HG03103 (cell line): ENCODE measurements around the gene CRYGA.
"Not testable (repeated sequence)": the region's sequence is repeated elsewhere in the genome, so short reads cannot be mapped to it uniquely, and the experiment has no call there.

Experiments
- ATAC-seq: cut with Tn5 transposase; IDR thresholded peaks from one replicate; pipeline ENCODE4 v1.9.1; 2021; ENCODE audit warnings: low read depth; ENCODE audit not compliant: unreplicated experiment

Gene CRYGA

DNA sequence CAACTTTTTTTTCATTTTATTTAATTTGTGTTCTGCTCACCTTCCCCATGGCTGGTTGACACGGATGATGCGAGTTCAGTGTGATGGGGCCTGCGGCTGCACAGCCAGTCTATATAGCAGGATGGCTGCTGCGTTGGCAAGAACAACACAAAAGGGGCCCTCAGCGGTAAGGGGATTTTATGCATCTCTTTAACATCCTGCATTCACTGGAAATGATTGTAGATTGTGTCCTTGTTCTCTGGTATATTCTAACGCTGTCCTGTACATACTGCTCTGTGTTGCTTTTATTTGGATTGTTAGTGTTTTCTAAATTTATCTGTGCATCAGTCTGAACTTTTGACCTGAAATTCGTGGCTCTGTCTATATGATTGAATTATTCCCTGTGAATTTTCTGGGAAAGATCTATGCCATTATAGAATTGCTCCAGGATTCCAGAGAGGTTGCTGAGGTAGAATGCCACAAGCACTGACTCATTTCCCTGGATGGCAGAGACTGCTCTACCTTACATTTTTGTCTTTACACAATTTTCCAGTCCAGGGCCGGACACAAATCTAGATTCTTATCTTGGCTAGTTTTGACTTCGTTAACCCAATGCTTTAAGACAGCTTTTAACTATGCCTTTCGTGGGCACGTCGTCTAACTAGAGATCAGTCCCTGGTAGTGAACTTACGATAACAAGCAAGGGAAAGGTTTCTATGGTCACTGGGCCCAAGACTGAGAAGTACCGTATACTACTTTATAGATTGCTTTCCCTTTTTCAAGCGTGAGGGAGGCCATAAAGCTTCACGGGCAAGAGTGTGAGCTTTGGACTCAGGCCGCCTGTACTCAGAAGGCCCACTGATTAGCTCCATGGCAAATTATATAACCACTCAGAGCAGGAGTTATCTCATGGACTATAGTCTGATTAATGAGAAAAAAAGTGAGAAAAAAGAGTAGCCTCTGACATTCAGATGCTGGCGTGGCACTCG, 33.4 kb downstream of the CRYGA start, which contains the start of gene CRYGC:
CRYGC (minus strand) TSS at position 85 of the 968 bp plus-strand sequence; CDS start at position 49, 36 bp downstream.
- no peak for ATAC-seq

DNA sequence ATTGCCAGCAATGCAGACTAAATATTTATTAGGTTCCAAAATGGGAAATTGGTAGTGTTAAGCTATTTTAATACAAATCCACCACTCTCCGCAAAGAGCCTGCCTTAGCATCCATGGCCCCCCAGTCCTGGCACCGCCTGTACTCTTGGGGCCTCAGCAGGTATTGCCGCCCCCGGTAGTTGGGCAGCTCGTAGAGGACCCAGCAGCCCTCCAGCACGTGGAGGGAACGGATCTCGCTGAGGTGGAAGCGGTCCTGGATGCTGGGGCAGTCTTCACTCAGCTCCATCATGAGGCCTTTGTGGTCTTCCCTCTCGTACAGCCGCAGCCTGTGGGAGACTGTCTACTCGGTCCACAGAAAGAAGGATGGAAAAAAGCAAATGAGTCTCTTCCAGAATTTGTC, 35.3 kb downstream of the CRYGA start:
- no peak for ATAC-seq

DNA sequence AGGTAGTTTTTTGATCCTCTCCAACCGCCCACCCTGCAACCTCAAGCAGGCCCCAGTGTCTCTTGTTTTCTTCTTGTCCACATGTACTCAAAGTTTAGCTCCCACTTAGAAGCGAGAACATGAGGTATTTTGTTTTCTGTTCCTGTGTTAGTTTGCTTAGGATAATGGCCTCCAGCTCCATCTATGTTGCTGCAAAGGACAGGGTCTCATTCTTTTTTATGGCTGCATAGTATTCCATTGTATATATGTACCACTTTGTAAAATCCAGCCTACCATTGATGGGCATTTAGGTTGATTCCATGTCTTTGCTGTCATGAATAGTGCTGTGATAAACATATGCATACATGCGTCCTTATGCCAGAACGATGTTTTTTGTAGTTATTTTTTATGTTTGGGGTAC, 36.3 kb downstream of the CRYGA start:
- no peak for ATAC-seq

DNA sequence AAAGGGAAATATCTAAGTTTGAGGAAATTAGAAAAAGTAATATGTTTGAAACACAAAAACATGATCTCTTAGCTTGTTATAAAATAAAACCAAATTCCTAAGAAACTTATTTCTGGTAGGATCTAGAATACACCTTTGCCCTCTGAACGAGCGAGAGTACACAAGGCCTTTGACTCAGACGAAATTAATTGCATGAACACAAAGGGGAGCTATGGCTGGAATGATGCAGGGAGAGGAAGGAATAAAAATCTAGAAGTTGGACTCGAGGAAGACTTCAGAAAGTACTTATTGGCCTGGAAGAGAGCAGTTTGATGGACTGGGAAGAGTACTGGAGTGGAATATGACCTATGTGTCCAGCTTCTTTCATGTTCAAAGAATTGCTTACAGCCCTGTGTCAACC, 38.1 kb downstream of the CRYGA start:
- ATAC-seq, result no peak

DNA sequence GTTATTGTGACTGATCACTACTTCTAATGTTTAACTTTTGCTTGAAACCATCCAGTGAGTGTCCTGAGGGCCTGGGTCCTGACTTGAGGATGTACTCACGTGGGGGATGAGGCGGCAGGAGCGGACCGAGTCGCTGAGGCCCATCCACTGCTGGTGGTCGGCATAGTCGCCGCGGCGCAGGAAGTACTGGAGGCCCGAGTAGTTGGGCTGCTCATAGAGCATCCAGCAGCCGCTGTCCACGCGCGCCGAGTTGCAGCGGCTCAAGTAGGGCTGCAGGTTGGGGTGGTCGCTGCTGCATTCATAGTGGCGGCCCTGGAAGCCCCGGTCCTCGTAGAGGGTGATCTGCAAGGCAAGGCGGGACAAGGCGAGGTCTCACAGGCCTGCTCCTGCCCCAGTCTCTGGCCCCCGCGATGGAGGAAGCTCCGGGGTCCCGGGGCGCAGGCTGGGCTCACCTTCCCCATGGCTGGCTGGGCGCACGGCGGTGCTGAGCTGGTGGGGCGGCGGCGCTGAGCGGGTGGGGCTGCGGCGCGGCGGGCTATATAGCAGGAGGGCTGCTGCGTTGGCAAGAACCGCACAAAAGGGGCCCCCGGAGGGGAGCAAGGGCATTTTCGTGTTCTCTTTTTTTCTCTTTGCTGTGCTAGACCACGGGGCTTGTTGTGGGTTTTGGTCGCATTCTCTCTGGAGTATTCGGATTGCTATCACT, 39.2 kb downstream of the CRYGA start, which contains the start of gene CRYGD:
CRYGD (minus strand) TSS at position 512 of the 703 bp plus-strand sequence; CDS start at position 461, 51 bp downstream.
- ATAC-seq, result not testable (repeated sequence)

- no peak for ATAC-seq
Observed at GRCh38 chr2:208122248-208122647, 41.1 kb downstream of the CRYGA start.

- ATAC-seq, result no peak
Observed at GRCh38 chr2:208118918-208119317, 44.5 kb downstream of the CRYGA start.

DNA sequence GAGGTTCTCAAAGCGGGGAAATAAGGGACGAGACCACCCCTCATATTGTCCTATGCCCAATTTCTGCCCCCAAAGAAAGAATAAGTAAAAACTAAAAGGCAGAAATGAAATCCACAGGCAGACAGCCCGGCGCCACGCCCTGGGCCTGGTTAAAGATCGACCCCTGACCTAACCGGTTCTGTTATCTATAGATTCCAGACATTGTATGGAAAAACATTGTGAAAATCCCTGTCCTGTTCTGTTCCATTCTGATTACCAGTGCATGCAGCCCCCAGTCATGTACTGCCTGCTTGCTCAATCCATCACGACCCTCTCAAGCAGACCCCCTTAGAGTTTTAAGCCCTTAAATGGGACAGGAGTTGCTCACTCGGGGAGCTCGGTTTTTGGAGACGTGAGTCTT, 46.0 kb downstream of the CRYGA start:
- ATAC-seq, result not testable (repeated sequence)

DNA sequence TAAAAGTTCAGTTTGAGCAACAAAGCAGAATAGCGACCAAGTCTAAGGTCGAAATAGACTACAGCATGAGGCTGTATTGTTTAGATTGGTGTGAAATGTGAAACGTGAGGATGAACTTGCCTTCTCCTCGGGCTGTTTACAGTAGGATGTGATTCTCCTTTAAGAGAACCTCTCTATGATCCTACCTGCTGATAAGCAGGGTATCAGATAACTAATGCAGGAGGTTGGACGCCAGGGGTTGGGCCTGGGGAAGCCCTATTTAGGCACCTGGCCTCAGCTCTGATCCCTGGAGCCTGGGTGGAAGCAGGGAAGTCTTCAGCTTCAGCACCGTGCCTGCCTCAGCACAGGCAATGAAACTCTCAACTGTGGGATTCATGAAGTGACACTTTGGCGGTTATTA, 50.4 kb downstream of the CRYGA start:
- no peak for ATAC-seq

DNA sequence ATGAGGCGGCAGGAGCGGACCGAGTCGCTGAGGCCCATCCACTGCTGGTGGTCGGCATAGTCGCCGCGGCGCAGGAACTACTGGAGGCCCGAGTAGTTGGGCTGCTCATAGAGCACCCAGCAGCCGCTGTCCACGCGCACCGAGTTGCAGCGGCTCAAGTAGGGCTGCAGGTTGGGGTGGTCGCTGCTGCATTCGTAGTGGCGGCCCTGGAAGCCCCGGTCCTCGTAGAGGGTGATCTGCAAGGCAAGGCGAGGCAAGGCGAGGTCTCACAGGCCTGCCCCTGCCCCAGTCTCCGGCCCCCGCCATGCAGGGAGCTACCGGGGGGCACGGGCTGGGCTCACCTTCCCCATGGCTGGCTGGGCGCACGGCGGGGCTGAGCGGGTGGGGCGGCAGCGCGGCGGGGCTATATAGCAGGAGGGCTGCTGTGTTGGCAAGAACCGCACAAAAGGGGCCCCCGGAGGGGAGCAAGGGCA, 51.1 kb downstream of the CRYGA start:
- ATAC-seq, result not testable (repeated sequence)
